HG03354 (cell line): Measurements from ENCODE around the gene HRK.

Experiments used
- ATAC-seq: cut with Tn5 transposase; IDR thresholded peaks from one replicate; pipeline ENCODE4 v1.9.1; 2021; ENCODE audit warnings: mild to moderate bottlenecking; ENCODE audit not compliant: unreplicated experiment, poor library complexity, severe bottlenecking

The HRK gene

DNA sequence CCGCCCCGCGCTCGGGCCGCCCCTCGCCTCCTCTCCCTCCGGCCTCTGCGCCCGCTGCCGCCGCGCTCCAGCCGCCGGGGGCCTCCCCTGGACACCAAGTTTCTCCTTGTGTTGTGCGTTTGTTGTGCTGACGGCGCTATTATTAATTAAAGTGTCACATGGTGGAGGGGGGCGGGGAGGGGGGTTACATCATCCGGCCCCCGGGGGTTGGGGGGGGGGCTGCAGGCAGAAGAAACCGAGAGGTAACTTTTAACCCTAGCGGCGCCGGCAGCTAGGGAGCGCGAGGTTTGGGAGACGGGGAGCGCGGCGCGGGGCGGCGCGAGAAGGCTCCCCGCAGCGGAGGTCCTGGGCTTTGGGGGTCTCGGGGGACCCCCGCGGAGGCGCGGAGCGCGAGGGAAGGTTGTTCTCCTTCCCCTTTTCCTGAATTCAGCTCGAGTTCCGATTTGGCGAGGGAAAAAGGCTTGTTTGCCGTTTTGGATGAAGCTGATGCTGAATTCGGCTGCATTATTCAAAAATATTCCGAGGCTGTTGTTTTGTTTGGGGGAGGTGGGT lies at the start of gene HRK:
Gene HRK (minus strand): TSS at position 117 of the 552 bp plus-strand sequence. CDS start 134 bp downstream, outside the sequence.
- ATAC-seq: peak; percentile 19

DNA sequence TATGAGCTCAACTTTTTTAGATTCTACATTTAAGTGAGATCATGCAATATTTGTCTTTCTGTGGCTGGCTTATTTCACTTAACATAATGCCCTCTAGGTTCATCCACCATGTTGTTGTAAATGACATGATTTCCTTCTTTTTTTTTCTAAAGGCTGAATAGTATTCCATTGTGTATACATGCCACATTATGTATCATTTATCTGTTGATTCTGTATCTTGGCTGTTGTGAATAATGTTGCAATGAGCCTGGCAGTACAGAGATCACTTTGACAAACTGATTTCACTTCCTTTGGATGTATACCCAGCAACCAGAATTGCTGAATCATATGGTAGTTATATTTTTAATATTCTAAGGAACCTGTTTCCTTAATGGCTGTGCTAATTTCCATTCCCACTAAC lies 48.6 kb upstream of the HRK start:
- no peak for ATAC-seq

DNA sequence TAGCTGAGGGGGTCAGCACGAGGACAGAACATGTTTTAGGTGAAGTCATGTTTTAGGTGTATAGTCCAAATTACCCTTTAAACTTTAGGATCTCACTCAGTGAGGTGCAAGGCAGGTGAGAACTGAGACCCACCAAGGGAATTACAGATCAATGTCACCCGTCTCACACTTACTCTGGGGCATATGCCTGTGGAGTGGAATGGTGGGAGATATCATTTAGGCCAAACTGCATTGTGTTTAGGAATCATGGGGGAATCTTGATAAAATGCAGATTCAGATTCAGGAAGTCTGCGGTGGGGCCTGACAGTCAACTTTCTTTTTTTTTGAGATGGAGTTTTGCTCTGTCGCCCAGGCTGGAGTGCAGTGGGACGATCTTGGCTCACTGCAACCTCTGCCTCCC lies 47.3 kb upstream of the HRK start:
- no peak for ATAC-seq

DNA sequence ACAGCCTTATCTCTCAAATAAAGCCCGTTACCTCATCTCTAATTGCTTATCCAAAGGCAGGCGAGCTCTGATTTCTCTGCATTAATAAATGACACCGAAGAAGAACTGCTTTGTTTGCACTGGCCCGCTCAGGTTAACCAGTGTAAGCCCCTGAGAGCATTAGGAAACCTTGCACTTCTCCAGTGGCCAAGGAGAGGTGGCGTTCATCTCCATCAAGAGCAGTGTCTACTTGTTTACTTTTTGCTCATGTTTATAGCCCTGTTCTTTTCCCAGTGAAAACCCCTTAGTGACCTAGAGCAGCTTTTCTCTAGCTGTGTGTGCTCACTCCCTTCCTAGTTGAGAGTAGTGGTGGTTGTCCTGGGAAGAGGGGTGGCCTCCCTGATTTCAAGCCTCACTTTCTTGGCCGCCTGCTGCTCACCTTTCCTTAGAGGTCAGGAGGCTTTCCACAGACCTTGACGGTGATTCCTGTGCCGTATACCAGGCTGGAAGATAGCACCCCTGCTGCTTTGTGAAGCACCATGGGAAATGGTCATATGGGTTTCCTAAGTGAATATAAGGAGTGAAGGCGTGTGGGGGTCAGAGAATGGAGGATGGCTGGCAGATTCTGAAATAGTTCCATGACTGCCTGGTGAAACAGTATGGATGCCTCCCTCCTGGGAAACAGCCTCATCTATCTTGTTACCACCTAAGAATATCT lies 46.2 kb upstream of the HRK start:
- ATAC-seq: no peak

DNA sequence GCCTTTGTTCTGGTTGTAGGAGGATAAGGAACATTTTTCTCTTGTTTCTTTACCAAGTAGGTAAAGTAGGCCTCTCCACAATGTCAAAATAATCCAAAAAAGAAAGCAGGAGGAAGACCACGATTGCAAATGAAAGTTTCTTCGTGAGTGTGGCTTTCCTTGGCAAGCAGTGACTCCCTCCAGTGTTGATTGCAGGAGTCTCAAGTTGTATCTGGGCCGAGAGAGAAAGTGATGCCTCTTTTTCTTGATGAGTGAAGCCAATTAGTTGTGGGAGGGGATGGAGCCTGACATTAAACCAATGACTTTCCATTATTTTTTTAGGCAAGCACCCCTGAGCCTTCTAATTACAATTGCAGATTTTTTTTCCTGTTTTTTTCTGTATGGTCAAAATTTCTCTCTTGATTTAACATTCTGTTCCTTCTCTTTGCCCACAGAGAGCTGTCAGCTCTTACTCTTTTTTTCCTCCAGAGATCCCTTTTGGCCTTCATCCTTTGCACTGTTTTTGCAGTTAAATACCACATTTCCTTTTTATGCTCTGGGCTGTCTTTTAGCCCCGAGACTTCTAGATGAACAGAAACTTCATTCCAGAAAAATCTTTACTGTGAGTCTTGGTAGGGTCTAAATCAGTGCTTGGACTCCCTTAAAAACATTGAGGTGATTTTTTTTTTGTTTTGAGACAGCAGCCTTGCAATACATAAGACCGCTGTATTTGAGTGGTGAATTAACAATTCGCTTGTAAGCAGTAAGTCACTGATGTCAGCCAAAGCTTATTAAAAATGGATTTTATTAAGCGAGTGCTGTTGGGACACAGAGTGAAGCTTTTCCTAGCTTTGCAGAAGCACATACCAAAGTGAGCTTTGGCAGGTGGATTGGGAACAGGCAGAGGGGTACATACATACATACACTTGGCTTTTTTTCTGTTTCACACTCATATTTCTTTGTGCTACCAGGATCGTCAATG lies 45.3 kb upstream of the HRK start:
- ATAC-seq: no peak

DNA sequence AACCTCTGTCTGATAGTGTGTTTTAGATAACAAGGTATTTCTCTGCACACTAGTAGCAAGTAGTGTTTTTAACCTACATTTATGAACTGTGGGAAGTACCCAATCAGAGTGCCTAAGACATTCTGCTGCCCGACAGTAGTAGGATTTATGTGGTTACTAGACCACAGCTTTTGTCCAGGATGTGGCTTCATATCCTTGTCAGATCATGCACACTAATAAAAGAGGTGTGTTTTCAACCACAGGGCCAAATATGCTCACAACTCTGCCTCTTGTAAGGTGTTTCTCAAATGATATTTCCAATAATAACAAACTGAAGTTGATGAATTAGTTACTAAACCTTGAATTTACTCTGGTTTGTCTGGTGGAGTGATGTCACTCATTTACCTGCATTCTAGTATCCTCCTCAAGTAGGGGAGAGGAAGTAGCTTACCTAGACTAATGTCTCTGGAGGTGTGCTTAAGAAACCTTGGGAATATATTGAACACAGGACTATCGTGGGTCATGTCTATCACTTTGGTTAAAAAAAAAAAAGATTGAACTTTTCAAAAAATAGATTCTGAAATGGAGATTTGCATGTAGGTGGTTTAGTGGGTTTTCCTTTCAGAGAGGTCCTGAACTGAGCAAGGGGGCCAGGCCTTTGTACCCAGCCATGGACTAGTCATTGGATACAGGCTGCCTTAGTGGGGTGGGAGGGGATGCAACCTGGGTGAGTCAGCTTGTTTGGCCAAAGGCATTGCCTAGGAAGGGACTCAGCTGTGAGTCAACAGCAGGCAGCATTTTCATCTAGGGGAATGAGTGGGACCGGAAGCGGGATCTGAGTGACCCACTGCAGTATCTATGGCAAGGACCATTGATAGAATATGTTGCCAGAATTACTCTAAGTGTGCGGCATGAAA lies 43.6 kb upstream of the HRK start:
- ATAC-seq: peak; percentile 88

DNA sequence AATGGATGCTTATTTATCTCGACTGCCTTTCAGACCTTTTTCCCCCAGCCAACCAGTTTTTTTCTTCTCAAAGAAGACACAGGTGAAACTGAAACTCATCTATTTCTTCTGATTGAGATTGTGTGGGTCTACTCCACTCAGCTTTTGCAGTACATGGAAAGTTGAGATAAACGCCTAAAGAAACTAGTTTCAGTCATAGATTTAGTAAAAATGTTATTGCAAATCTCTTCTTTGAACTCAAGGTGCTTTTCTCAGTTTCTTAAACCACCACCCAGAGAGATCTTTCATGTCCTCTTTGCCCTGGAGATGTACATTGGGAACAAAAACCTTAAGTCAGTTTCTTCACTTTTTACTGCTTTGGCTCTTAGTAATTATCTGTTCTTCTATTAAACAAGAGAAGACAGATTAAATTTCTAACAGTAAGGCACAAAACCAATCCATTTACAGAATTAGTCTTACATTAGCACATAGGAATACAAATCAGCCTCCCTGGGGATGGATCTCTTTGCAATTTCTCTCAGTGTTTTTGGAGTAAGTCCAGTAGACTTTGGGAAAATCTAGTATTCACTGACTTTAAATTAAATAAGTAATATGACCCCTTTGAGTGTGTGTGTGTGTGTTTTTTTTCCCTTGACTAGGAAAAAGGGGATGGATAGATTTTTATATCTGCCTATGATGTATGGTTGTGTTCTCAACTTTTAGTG lies 41.1 kb upstream of the HRK start:
- ATAC-seq: peak; percentile 58

DNA sequence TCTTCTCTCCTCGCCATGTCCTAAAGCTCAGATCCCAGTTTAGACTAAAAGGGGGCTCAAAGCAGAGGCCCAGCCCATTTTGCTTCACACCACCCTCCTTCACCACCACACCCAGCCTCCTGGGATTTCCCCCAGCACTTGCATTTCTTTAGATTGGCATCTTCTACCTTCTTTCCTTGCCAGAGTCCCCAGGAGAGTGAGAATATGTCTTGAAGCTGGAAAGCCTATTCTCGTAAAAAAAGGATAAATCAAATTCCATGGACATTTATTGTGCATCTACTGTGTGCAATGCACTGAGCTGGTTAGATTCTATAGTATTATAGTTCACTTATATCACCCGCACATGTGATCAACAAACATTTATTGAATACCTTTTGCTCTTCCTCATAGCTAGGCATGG lies 39.7 kb upstream of the HRK start:
- no peak for ATAC-seq

DNA sequence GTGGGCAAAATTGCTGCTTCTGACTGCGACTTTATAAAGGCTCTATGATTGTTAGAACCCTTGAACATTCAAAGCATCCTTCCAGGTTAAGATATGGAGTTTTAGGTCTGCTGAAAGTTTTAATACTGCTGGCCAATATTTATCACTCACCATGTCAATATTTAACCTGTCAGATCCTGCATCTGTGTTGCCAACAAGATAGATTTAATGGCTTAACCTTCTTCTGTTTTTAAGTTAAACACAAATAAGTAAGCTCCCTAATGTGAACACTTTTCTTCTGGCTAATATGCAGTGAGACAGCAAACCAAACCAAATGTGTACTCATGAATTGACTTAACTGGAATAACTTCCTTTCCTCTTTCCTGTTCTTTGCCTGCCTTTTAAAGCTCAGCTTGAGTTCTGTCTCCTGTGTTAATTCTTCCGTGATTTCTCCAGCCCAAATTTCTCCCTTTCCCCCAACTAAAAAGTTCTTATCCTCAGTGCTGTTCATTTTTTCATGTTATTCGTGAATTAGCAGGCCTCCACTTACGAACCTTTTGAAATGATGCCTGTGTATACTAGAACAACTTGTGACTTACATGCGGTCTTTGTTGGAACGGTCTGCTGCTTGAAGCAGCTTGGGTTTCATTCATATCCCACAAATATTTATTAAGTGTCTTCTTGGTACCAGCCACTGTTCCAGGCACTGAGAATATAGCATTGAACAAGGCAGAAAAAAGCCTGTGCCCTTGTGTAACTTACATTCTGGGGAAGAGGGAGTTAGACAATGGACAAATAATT lies 38.7 kb upstream of the HRK start:
- ATAC-seq: no peak

DNA sequence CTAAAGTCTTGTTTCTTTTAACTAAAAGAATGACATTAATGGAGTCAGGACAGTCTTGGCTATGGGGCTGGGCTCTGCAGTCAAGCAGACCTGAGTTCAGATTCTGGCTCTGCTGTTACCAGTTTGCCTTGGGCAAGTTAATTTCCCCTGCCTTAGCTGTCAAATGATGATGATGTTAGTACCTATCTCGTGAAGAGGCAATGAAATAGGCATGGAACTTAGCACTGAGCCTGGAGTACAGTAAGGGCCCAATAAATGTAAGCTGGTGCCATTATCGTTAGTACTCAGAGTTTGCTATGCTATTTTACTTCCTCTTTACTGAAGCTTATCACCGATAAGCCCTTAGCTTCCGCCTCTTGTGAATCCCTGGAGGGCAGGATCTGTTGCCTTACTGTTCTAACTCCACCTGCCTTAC lies 38.0 kb upstream of the HRK start:
- ATAC-seq: no peak

DNA sequence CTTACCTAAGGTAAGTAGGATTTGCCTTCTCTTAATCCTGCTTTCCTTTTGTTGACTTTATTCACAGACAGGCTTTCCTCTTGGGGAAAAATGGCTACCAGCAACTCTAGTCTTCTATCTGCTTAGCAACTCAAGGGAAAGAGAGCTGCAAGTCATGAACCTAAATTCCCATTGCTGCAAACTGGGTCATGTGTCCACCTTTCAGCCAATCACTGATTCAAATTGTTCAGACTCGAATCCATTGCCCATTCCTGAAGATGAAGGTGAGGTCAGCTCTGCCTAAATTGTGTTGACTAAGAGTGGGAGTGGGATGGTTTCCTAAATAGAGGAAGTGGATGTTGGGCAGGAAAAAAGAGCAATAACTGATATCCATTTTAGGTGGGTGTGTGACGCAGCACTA lies 37.2 kb upstream of the HRK start:
- ATAC-seq: no peak

DNA sequence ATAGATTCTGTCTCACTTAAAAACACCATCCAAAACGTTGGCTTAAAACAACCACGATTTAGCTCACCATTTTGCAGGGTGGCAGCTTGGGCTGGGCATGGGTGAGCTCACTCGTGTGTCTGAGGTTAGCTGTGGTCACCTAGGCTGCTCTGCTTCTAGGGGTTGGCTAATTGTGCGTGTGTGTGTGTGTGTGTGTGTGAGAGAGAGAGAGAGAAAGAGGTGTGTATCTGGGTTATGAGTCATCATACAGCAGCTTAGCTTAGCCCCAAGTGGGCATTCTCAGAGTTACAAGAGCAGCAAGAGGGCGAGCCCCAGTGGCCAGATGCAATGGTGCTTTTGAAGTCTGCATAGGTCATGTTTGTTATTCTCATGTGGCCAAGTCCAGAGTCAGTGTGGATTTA lies 35.5 kb upstream of the HRK start:
- peak; percentile 93 for ATAC-seq

DNA sequence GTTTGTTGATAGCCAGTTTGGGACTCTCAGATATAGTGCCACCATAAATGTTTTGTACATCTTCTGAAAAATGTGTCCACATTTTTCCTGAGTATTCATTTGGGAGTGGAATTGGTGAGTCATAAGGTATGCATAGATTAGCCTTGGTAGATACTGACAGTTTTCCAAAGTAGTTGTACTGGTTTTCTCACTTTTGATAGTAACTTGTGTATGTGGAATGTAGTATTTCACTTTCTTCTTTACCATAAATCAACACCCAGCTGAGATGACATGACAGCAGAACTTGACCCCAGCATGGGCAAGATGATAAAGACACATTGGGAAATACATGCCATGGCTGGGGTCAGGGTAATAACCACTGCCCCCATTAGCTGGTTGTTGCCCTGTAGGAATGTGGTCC lies 34.9 kb upstream of the HRK start:
- ATAC-seq: no peak

DNA sequence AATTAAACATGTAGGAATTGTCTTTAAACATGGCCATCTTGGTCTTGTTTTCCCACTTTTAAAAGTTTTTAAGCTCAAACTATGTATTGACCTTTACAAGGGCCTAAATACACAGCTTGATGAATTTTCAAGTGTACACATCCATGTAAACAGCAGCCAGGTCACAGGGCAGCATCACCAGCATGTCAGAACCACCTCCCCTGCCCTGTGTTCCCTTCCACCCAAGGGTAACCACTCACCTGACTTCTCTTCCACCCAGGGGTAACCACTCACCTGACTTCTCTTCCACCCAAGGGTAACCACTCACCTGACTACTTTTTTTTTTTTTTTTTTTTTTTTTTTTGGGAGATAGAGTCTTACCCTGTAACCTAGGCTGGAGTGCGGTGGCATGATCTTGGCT lies 34.1 kb upstream of the HRK start:
- ATAC-seq: no peak

DNA sequence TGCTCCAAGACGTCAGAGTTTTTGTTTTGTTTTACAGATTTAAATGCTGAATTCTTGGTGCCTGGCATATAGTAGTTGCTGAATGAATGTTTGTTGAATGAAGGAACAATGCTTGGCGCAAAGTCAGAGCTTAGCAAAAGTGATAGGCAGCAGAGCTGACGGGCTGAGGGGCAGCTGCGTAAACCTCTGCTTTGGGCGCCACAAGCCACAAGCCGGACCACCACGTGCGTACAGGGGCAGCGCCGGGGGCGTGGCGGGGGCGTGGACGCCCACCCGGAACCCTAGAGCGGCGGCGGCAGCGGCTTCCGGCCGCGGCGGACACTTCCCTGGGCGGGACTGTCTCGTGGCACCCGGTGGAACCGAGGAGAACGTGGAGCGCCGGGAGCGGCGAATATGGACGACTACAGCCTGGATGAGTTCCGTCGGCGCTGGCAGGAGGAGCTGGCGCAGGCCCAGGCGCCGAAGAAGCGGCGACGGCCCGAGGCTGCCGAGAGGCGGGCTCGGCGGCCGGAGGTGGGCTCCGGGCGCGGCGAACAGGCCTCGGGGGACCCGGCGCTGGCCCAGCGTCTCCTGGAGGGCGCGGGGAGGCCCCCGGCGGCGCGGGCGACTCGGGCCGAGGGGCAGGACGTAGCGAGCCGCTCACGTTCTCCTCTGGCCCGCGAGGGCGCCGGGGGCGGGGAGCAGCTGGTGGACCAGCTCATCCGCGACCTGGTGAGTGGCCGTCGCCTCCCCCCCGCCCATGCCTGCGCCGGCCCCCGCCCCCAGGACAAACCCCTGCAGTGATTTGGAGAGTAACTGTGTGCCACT lies 29.6 kb upstream of the HRK start, which contains the start of gene FBXW8:
Gene FBXW8 (plus strand): TSS at position 306 of the 807 bp plus-strand sequence. CDS start 88 bp downstream, at position 394.
- peak; percentile 95 for ATAC-seq

DNA sequence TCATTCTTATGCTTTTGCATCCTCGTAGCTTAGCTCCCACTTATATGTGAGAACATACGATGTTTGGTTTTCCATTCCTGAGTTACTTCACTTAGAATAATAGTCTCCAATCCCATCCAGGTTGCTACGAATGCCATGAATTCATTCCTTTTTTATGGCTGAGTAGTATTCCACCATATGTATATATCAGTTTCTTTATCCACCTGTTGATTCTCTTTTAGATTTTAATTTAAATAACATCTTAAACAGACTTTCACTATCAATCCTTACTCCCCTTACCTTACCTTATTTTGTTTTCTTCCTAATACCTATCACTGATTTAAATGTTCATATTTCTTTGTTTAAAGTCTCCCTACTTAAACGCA lies 29.0 kb upstream of the HRK start:
- ATAC-seq: no peak

DNA sequence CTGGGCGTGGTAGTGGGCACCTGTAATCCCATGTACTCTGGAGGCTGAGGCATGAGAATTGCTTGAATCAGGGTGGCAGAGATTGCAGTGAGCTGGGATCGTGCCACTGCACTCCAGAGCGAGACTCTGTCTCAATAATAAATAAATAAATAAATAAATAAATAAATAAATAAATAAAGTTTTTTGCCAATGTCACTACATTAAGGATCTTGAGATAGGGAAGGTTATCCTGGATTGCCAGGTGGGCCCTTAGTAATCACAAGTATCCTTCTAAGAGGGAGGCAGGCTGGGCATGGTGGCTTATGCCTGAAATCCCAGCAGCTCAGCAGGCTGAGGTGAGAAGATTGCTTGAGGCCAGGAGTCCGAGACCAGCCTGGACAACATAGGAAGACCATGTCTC lies 25.0 kb upstream of the HRK start:
- ATAC-seq: no peak

DNA sequence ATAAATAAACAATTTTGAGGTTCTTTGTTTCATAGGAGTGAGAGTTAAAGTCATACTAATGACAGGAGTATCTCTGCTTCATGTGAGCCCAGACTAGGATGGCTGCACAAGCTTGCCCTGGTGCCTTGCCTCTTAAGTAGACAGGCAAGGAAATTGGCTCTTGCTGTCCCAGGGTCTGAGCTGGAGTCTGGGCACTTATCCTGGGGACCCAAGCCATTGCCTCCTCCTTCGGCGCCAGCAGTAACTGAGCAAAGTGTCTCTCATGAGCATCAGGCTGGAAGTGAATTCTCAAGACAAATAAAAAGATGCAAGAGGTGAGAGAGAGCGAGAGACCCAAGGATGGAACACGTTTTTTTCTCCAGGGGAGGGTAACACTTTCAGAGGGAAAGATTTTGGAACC lies 22.6 kb upstream of the HRK start:
- ATAC-seq: no peak
